DOHH2 (cell line): ENCODE measurements around the gene ZBED5.

ENCODE experiments used
- EZH2phosphoT487 ChIP-seq: fragments of 200-600 bp; sonication (generic); IDR thresholded peaks from 2 replicates; pipeline ENCODE4 v1.6.1; 2017; ENCODE audit warnings: borderline replicate concordance, mild to moderate bottlenecking, antibody characterized with exemption, low read length, moderate library complexity, mixed read lengths
- TF ChIP-seq, protein P1 (sequence below): fragments of 200-600 bp; sonication (generic); IDR thresholded peaks from one replicate; pipeline ENCODE4 v1.5.1; 2014; ENCODE audit warnings: antibody characterized with exemption, mild to moderate bottlenecking, low read depth, low read length; ENCODE audit not compliant: poor library complexity, severe bottlenecking

DNA sequence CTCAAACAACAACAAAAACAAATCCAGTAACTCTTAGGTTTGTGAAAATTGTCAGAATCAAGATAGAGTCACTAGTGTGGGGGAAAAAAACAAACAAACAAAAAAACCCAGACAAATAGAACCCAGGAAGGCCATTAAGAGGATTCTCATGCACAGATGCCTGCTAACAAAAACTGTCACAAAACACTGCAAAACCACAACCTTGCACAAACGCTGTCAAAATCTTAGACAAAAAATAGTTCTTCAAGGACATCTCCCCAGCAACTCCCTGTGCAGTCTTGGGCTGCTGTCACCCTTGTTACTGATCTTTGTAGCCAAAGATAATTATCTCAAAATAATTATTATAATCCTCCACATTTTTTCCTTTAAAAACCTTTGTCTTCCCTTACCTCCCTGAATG, 4.6 kb upstream of the ZBED5 start:
- TF ChIP-seq, protein P1, sequence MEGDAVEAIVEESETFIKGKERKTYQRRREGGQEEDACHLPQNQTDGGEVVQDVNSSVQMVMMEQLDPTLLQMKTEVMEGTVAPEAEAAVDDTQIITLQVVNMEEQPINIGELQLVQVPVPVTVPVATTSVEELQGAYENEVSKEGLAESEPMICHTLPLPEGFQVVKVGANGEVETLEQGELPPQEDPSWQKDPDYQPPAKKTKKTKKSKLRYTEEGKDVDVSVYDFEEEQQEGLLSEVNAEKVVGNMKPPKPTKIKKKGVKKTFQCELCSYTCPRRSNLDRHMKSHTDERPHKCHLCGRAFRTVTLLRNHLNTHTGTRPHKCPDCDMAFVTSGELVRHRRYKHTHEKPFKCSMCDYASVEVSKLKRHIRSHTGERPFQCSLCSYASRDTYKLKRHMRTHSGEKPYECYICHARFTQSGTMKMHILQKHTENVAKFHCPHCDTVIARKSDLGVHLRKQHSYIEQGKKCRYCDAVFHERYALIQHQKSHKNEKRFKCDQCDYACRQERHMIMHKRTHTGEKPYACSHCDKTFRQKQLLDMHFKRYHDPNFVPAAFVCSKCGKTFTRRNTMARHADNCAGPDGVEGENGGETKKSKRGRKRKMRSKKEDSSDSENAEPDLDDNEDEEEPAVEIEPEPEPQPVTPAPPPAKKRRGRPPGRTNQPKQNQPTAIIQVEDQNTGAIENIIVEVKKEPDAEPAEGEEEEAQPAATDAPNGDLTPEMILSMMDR = no peak
- no peak for TF ChIP-seq EZH2phosphoT487
